HepG2 (cell line): ENCODE measurements around the gene NAP1L1. TPM values are rescaled to one million over a fixed set of nuclear protein-coding genes. Genes with fewer than 3 reads are reported as not detected.

Experiments used
- GATAD2A ChIP-seq: IDR thresholded peaks from 2 replicates; pipeline ENCODE4 v1.6.1; 2016
- KDM1A ChIP-seq: IDR thresholded peaks from 2 replicates; pipeline ENCODE4 v1.6.1; 2016; ENCODE audit warnings: missing compliant biosample characterization
- MEIS2 ChIP-seq: sonication (generic); formaldehyde crosslinking; IDR thresholded peaks from 2 replicates; pipeline ENCODE4 v1.9.0; 2021; ENCODE audit warnings: mild to moderate bottlenecking, missing genetic modification reagents
- MYNN ChIP-seq: sonication (generic); formaldehyde crosslinking; IDR thresholded peaks from 2 replicates; pipeline ENCODE4 v1.4.0; 2020; ENCODE audit warnings: mild to moderate bottlenecking, low read depth, missing genetic modification reagents
- NFKB2 ChIP-seq: sonication (generic); formaldehyde crosslinking; IDR thresholded peaks from 2 replicates; pipeline ENCODE4 v1.4.0; 2020; ENCODE audit warnings: missing genetic modification reagents, borderline replicate concordance
- NR3C1 ChIP-seq: sonication (generic); formaldehyde crosslinking; IDR thresholded peaks from 2 replicates; pipeline ENCODE4 v1.4.0; 2020; ENCODE audit warnings: missing genetic modification reagents
- PRDM4 ChIP-seq: sonication (generic); formaldehyde crosslinking; IDR thresholded peaks from 2 replicates; pipeline ENCODE4 v1.9.0; 2021; ENCODE audit warnings: missing genetic modification reagents, borderline replicate concordance
- SP5 ChIP-seq: IDR thresholded peaks from 2 replicates; pipeline ENCODE4 v1.6.1; 2016; ENCODE audit warnings: low read depth, borderline replicate concordance
- ZFX ChIP-seq: sonication (generic); formaldehyde crosslinking; IDR thresholded peaks from 2 replicates; pipeline ENCODE4 v1.4.0; 2020; ENCODE audit warnings: mild to moderate bottlenecking, low read depth, missing genetic modification reagents, moderate library complexity
- ZMYM4 ChIP-seq: sonication (generic); formaldehyde crosslinking; IDR thresholded peaks from 2 replicates; pipeline ENCODE4 v1.8.1; 2023; ENCODE audit warnings: mild to moderate bottlenecking, missing genetic modification reagents
- ZNF256 ChIP-seq: sonication (generic); formaldehyde crosslinking; conservative IDR thresholded peaks from 2 replicates; pipeline ENCODE4 v1.4.0; 2020; ENCODE audit warnings: missing genetic modification reagents
- ZNF274 ChIP-seq: sonication (generic); formaldehyde crosslinking; IDR thresholded peaks from 2 replicates; pipeline ENCODE4 v1.5.1; 2020; ENCODE audit warnings: mild to moderate bottlenecking, missing genetic modification reagents
- ZNF33B ChIP-seq: sonication (generic); formaldehyde crosslinking; IDR thresholded peaks from 2 replicates; pipeline ENCODE4 v1.5.1; 2020; ENCODE audit warnings: mild to moderate bottlenecking, missing genetic modification reagents
- polyA plus RNA-seq, 8 experiments: library from polyadenylated mRNA; depleted of rRNA in 3 of 8; stranded (reverse) in 7 of 8; unstranded in 1 of 8; fragments of >200 nt; fragmentation: Illumina TruSeq in 4 of 8; extraction: Trizol in 4 of 8; gene quantifications; 2 replicates each; pipeline versions ENCODE4 v1.2.1 to v1.2.3, GENCODE V29; 2011 to 2016; ENCODE audit warnings: low read depth in 4 of 8, missing spikeins in 1 of 8, mixed read lengths in 1 of 8; ENCODE audit not compliant: insufficient read depth in 1 of 8
- total RNA-seq, 5 experiments: library from RNA; depleted of rRNA; stranded (reverse); fragments of >200 nt; fragmentation: Illumina TruSeq; extraction: Trizol; gene quantifications; 2 replicates each; pipeline ENCODE4 v1.2.3, GENCODE V29; 2016; ENCODE audit warnings: low read depth in 1 of 5
- TF ChIP-seq, protein P1 (sequence below): fragments of 450-650 bp; IDR thresholded peaks from 2 replicates; pipeline ENCODE4 v1.6.1; 2017
- TF ChIP-seq, protein P2 (sequence below), 2 experiments: fragments of 450-650 bp in 1 of 2; sonication (generic) in 1 of 2; formaldehyde crosslinking in 1 of 2; IDR thresholded peaks; 2 replicates each; pipeline versions ENCODE4 v1.6.1 to v1.8.0; 2016 to 2022; ENCODE audit warnings: antibody characterized with exemption in 1 of 2, mild to moderate bottlenecking in 1 of 2, missing genetic modification reagents in 1 of 2

Gene NAP1L1
- total and polyA plus RNA-seq, 2 of the 13 experiments (the other 11 are each of a cell fraction or from before 2014, with no cell fraction given), result 207 to 309 TPM

DNA sequence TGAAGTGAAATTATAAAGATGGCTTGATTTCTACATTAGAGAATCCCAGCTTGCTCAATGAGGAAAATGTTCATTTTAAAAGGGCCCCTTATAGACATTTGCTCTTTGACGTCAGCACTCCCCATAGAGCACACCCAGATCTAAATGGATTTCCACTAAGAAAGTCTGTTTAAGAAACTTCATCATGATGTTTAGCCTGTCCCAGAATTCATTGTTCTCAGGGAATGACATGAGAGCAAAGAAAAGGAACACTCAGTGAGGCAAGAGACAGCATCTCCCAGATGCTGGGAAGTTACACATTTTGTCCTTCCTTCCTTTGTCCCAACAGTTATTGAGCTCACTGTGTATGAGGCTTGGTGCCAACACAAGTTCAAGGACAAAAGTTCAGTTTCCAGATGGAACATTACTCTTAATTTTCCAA lies 57.8 kb downstream of the NAP1L1 start (continued):
- TF ChIP-seq SP5 (CRISPR knock-in tag) (0 out of 2 replicates have a peak, but pooled peaks have one; percentile 25), KDM1A (CRISPR knock-in tag) (no peak), ZMYM4 (CRISPR knock-in tag) (no peak), ZFX (CRISPR knock-in tag) (no peak), NR3C1 (no peak), ZNF274 (CRISPR knock-in tag) (no peak), PRDM4 (CRISPR knock-in tag) (no peak), ZNF33B (CRISPR knock-in tag) (no peak), MYNN (CRISPR knock-in tag) (no peak), ZNF256 (CRISPR knock-in tag) (no peak), MEIS2 (no peak), NFKB2 (CRISPR knock-in tag) (no peak), GATAD2A (CRISPR knock-in tag) (0 out of 2 replicates have a peak, but pooled peaks have one; percentile 20)
- TF ChIP-seq, protein P1, sequence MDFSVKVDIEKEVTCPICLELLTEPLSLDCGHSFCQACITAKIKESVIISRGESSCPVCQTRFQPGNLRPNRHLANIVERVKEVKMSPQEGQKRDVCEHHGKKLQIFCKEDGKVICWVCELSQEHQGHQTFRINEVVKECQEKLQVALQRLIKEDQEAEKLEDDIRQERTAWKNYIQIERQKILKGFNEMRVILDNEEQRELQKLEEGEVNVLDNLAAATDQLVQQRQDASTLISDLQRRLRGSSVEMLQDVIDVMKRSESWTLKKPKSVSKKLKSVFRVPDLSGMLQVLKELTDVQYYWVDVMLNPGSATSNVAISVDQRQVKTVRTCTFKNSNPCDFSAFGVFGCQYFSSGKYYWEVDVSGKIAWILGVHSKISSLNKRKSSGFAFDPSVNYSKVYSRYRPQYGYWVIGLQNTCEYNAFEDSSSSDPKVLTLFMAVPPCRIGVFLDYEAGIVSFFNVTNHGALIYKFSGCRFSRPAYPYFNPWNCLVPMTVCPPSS, result no peak
- TF ChIP-seq, protein P2, sequence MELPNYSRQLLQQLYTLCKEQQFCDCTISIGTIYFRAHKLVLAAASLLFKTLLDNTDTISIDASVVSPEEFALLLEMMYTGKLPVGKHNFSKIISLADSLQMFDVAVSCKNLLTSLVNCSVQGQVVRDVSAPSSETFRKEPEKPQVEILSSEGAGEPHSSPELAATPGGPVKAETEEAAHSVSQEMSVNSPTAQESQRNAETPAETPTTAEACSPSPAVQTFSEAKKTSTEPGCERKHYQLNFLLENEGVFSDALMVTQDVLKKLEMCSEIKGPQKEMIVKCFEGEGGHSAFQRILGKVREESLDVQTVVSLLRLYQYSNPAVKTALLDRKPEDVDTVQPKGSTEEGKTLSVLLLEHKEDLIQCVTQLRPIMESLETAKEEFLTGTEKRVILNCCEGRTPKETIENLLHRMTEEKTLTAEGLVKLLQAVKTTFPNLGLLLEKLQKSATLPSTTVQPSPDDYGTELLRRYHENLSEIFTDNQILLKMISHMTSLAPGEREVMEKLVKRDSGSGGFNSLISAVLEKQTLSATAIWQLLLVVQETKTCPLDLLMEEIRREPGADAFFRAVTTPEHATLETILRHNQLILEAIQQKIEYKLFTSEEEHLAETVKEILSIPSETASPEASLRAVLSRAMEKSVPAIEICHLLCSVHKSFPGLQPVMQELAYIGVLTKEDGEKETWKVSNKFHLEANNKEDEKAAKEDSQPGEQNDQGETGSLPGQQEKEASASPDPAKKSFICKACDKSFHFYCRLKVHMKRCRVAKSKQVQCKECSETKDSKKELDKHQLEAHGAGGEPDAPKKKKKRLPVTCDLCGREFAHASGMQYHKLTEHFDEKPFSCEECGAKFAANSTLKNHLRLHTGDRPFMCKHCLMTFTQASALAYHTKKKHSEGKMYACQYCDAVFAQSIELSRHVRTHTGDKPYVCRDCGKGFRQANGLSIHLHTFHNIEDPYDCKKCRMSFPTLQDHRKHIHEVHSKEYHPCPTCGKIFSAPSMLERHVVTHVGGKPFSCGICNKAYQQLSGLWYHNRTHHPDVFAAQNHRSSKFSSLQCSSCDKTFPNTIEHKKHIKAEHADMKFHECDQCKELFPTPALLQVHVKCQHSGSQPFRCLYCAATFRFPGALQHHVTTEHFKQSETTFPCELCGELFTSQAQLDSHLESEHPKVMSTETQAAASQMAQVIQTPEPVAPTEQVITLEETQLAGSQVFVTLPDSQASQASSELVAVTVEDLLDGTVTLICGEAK (IDR thresholded peaks at IDR 0.05), result no peak
- TF ChIP-seq, protein P2 (CRISPR knock-in tag; IDR thresholded peaks at IDR 0.05), result no peak
